Right atrium auricular region (tissue), 2 donors: Measurements from ENCODE around the gene ZNF407. TPM values are rescaled to one million over a fixed set of nuclear protein-coding genes. Genes with fewer than 3 reads are reported as not detected.

Experiments
- DNase-seq: peaks from one replicate; pipeline ENCODE4 v3.0.0-alpha.2; 2019; ENCODE audit warnings: low spot score
- H3K27ac ChIP-seq, 2 donors: fragments of 200-600 bp; sonication (generic); 1 replicate in 1 of 2; 2 replicates in 1 of 2; pipeline ENCODE4 v1.5.1; 2016 to 2019
- H3K27me3 ChIP-seq, 2 donors: fragments of 200-600 bp; sonication (generic); one replicate each; pipeline versions ENCODE4 v1.5.1 to v1.6.0; 2017 to 2019
- H3K36me3 ChIP-seq: fragments of 200-600 bp; sonication (generic); one replicate; pipeline ENCODE4 v1.5.1; 2016
- H3K4me1 ChIP-seq, 2 donors: fragments of 200-600 bp; sonication (generic); one replicate each; pipeline versions ENCODE4 v1.5.1 to v1.6.0; 2017 to 2019
- H3K4me3 ChIP-seq, 2 donors: fragments of 200-600 bp; sonication (generic); 1 replicate in 1 of 2; 2 replicates in 1 of 2; pipeline ENCODE4 v1.5.1; 2017 to 2019; ENCODE audit warnings: mild to moderate bottlenecking in 1 of 2, moderate library complexity in 1 of 2
- H3K9me3 ChIP-seq, 2 donors: fragments of 200-600 bp; sonication (generic); one replicate each; pipeline ENCODE4 v1.5.1; 2019
- total RNA-seq, 2 donors: library from RNA; depleted of rRNA; stranded (reverse); fragments of >200 nt; gene quantifications; one replicate each; pipeline ENCODE4 v1.1.0, GENCODE V29; 2016
- TF ChIP-seq, protein P1 (sequence below), 2 donors: fragments of 200-600 bp; sonication (generic); IDR thresholded peaks; one replicate each; pipeline ENCODE4 v1.5.1; 2019; ENCODE audit warnings: antibody characterized with exemption in 2 of 2

ZNF407 gene
- total RNA-seq, 2 donors from 2014 or later = 7.8 to 8.7 TPM

- Histone ChIP-seq H3K27me3 (no peaks in the 10 kb centered on the region), H3K9me3 (peaks cover 0 to 2% of the 10 kb centered on the region in 2 donors), H3K36me3 (no peaks in the 10 kb centered on the region), H3K4me1 (peaks cover 0 to 16% of the 10 kb centered on the region in 2 donors), H3K27ac (no peak overlapping the region), H3K4me3 (no peak overlapping the region)
- DNase-seq = no peak
- TF ChIP-seq, protein P1, sequence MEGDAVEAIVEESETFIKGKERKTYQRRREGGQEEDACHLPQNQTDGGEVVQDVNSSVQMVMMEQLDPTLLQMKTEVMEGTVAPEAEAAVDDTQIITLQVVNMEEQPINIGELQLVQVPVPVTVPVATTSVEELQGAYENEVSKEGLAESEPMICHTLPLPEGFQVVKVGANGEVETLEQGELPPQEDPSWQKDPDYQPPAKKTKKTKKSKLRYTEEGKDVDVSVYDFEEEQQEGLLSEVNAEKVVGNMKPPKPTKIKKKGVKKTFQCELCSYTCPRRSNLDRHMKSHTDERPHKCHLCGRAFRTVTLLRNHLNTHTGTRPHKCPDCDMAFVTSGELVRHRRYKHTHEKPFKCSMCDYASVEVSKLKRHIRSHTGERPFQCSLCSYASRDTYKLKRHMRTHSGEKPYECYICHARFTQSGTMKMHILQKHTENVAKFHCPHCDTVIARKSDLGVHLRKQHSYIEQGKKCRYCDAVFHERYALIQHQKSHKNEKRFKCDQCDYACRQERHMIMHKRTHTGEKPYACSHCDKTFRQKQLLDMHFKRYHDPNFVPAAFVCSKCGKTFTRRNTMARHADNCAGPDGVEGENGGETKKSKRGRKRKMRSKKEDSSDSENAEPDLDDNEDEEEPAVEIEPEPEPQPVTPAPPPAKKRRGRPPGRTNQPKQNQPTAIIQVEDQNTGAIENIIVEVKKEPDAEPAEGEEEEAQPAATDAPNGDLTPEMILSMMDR (IDR thresholded peaks at IDR 0.05) = no peak
Observed at GRCh38 chr18:75045272-75045671, 447.6 kb downstream of the ZNF407 start.

- Histone ChIP-seq H3K4me1 (peaks cover 0 to 19% of the 10 kb centered on the region in 2 donors), H3K4me3 (no peak overlapping the region), H3K27me3 (no peaks in the 10 kb centered on the region), H3K36me3 (no peaks in the 10 kb centered on the region), H3K27ac (peak overlapping the region; percentile 61 to 73), H3K9me3 (peaks cover 0 to 5% of the 10 kb centered on the region in 2 donors)
- TF ChIP-seq, protein P1 (IDR thresholded peaks at IDR 0.05) = no peak
- no peak for DNase-seq
Observed at GRCh38 chr18:75047240-75047961, 449.7 kb downstream of the ZNF407 start.

- TF ChIP-seq, protein P1 (IDR thresholded peaks at IDR 0.05) = no peak
- Histone ChIP-seq H3K4me1 (peaks cover 0 to 19% of the 10 kb centered on the region in 2 donors), H3K9me3 (peaks cover 0 to 5% of the 10 kb centered on the region in 2 donors), H3K4me3 (no peak overlapping the region), H3K27me3 (no peaks in the 10 kb centered on the region), H3K27ac (peak overlapping the region; percentile 61 to 73), H3K36me3 (no peaks in the 10 kb centered on the region)
- DNase-seq = no peak
Observed at GRCh38 chr18:75048776-75049454, 451.2 kb downstream of the ZNF407 start.

GRCh38 chr18:75049455-75049789, 451.8 kb downstream of the ZNF407 start:
- Histone ChIP-seq H3K27me3 (no peaks in the 10 kb centered on the region), H3K36me3 (no peaks in the 10 kb centered on the region), H3K27ac (peak overlapping the region in 1 of 2 donors; percentile 73), H3K4me3 (no peak overlapping the region), H3K9me3 (peaks cover 0 to 5% of the 10 kb centered on the region in 2 donors), H3K4me1 (peaks cover 0 to 19% of the 10 kb centered on the region in 2 donors)
- DNase-seq = no peak
- TF ChIP-seq, protein P1 (IDR thresholded peaks at IDR 0.05) = no peak

DNA sequence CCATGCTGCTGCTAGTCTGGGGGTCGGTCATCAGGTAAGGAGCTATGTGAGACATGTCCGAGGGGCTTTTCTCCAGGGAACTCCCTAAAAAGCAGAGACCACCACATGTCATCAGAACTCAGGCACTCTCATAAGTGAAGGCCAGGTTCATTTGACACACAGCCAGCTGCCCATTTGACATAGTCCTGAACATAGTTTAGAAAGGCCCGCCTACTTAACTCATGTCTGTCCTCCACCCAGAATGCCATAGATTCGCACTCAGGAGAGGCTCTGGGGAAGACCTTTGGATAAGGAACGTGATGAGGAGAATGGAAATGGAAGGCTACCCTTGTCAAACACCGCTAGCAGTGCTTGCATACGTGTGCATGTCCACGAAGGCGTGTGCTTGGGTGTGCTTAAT, 454.1 kb downstream of the ZNF407 start:
- Histone ChIP-seq H3K27me3 (no peaks in the 10 kb centered on the region), H3K4me1 (peaks cover 0 to 26% of the 10 kb centered on the region in 2 donors), H3K9me3 (peaks cover 0 to 5% of the 10 kb centered on the region in 2 donors), H3K4me3 (no peak overlapping the region), H3K27ac (peak overlapping the region; percentile 59 to 83), H3K36me3 (no peaks in the 10 kb centered on the region)
- TF ChIP-seq, protein P1 (IDR thresholded peaks at IDR 0.05) = no peak
- DNase-seq = no peak
